ENCODE measurements around the gene TRIM54. TPM values are rescaled to one million over a fixed set of nuclear protein-coding genes. Genes with fewer than 3 reads are reported as not detected.

Gene TRIM54
- total RNA-seq, 2 donors from 2014 or later: 0.86 to 2.2 TPM

DNA sequence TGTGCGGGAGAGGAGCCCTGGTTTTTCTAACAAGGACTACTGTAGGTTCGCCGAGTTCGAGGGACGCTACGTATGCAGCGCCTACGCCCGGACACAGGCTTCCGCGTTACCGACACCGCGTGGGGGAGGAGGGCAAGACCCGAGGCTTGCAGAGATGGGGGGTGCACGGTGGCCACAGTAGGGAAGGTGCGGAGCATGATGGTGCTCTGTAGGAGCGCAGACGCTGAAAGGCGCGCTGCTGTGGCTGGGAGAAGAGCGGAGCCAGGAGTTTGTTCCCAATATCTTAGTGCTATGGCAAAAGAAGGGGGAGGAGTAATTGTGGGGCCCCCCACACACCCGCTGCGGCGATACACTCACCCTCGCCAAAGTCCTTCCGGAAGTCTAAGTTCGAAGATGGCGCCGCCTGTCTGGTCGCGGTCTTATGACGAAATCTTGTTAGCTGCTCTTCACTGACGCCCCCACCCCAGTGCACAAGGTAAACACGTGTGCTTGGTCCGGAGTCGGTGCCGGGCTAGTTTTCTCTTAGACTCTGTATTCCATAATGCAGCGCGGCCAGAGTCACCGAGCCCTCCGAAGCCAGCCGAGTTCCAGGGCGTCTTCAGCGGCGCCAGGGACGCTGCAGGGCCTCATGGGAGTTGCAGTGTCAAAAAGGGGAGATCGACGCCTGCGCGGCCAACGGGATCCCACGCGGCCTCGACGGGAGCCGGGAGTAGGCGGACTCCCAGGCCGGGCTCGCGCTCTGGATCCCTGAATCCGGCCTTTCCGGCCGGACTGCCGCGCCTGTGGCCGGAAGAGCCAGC lies 74.4 kb downstream of the TRIM54 start, which contains the start of gene GTF3C2:
Gene GTF3C2, minus strand, starts transcription at position 383 of the 800 bp plus-strand sequence. CDS start 13,210 bp downstream, outside the sequence.
- H3K4me1 ChIP-seq (ENCODE audit: control insufficient read depth, insufficient read depth, low read length): no peaks in the 10 kb centered on the region
- peak within 1 kb of the TSS; percentile 98 for H3K27ac ChIP-seq (ENCODE audit: low read depth, low read length)
- Mint-ChIP-seq H3K27me3 (ENCODE audit: insufficient read depth) (no peaks in the 10 kb centered on the region), H3K9me3 (peaks cover 16% of the 10 kb centered on the region), H3K36me3 (ENCODE audit: low read depth) (peaks cover 24% of the 10 kb centered on the region), H3K4me3 (peak within 1 kb of the TSS; percentile 94), H3K27ac (peak within 1 kb of the TSS; percentile 100), H3K4me1 (peaks cover 20% of the 10 kb centered on the region)
- H3K27me3 ChIP-seq (ENCODE audit: control insufficient read depth, insufficient read depth, low read length, poor library complexity, severe bottlenecking): no peaks in the 10 kb centered on the region
- H3K9me3 ChIP-seq (ENCODE audit: control insufficient read depth, low read length): peaks cover 18% of the 10 kb centered on the region
- peak within 1 kb of the TSS; percentile 91 for H3K4me3 ChIP-seq (ENCODE audit: low read length)
- 0% methylated on average over 43 to 67 of the region's 67 CpGs for WGBS, 2 experiments (ENCODE audit: insufficient coverage in 1 of 2, insufficient read length in 1 of 2)
- TF ChIP-seq CTCF (conservative IDR thresholded peaks at IDR 0.05): no peak
- DNase-seq: peak; percentile 98
- no peaks in the 10 kb centered on the region for H3K36me3 ChIP-seq (ENCODE audit: control insufficient read depth, insufficient read depth, low read length)
- peak within 1 kb of the TSS; percentile 94 for H3K9ac ChIP-seq (ENCODE audit: extremely low read depth, low read length, poor library complexity, severe bottlenecking)

Other genes with a start within 250 kb of the TRIM54 start
- 10 to 100 TPM; 52.7 to 63.7 TPM for gene TMEM214, start 249.5 kb upstream of the TRIM54 start, total RNA-seq
- gene AGBL5, start 230.8 kb upstream of the TRIM54 start, total RNA-seq: 10 to 100 TPM; 56.9 to 76.1 TPM
- gene OST4, start 210.8 kb upstream of the TRIM54 start, total RNA-seq: 100 to 1,000 TPM; 290 to 311 TPM
- gene EMILIN1, start 203.8 kb upstream of the TRIM54 start, total RNA-seq: 1 to 10 TPM; 1.9 to 2.1 TPM
- 1 to 10 TPM; 3.3 to 3.9 TPM for gene KHK, start 195.7 kb upstream of the TRIM54 start, total RNA-seq
- gene CGREF1, start 163.3 kb upstream of the TRIM54 start, total RNA-seq: under 1 TPM; 0.20 to 0.33 TPM
- gene ABHD1, start 158.6 kb upstream of the TRIM54 start, total RNA-seq: 1 to 10 TPM in 1 of 2 donors, under 1 TPM in 1; 0.29 to 1.0 TPM
- gene PREB, start 147.8 kb upstream of the TRIM54 start, total RNA-seq: 10 to 100 TPM; 50.5 to 53.5 TPM
- gene PRR30, start 143.0 kb upstream of the TRIM54 start, total RNA-seq: not detected
- not detected for gene TCF23, start 133.4 kb upstream of the TRIM54 start, total RNA-seq
- gene ATRAID, start 70.4 kb upstream of the TRIM54 start, total RNA-seq: 100 to 1,000 TPM; 101 to 140 TPM
- gene SLC5A6, start 70.2 kb upstream of the TRIM54 start, total RNA-seq: 100 to 1,000 TPM; 115 to 125 TPM
- gene CAD, start 65.1 kb upstream of the TRIM54 start, total RNA-seq: 100 to 1,000 TPM; 120 to 127 TPM
- 1 to 10 TPM; 1.5 to 2.8 TPM for gene SLC30A3, start 19.4 kb upstream of the TRIM54 start, total RNA-seq
- under 1 TPM in 1 of 2 donors, not detected in 1; 0.49 TPM for gene DNAJC5G, start 7.0 kb upstream of the TRIM54 start, total RNA-seq
- gene UCN, start 26.0 kb downstream of the TRIM54 start, total RNA-seq: under 1 TPM; 0.59 to 0.75 TPM
- 10 to 100 TPM; 46.6 to 59.6 TPM for gene MPV17, start 40.7 kb downstream of the TRIM54 start, total RNA-seq
- 100 to 1,000 TPM; 105 to 120 TPM for gene GTF3C2, start 74.3 kb downstream of the TRIM54 start, total RNA-seq
- 10 to 100 TPM; 56.7 to 58.6 TPM for gene EIF2B4, start 87.9 kb downstream of the TRIM54 start, total RNA-seq
- 10 to 100 TPM; 81.2 to 92.6 TPM for gene SNX17, start 88.2 kb downstream of the TRIM54 start, total RNA-seq
- gene ZNF513, start 98.3 kb downstream of the TRIM54 start, total RNA-seq: 10 to 100 TPM; 30.7 to 32.5 TPM
- 100 to 1,000 TPM; 124 to 125 TPM for gene PPM1G, start 127.2 kb downstream of the TRIM54 start, total RNA-seq
- gene NRBP1, start 146.2 kb downstream of the TRIM54 start, total RNA-seq: 100 to 1,000 TPM; 141 to 153 TPM
- 10 to 100 TPM; 27.0 to 29.7 TPM for gene KRTCAP3, start 160.0 kb downstream of the TRIM54 start, total RNA-seq
- gene IFT172, start 207.3 kb downstream of the TRIM54 start, total RNA-seq: 10 to 100 TPM; 30.1 to 31.3 TPM
- gene FNDC4, start 212.8 kb downstream of the TRIM54 start, total RNA-seq: 10 to 100 TPM; 11.6 to 14.6 TPM
- gene GCKR, start 214.4 kb downstream of the TRIM54 start, total RNA-seq: 1 to 10 TPM; 1.6 to 1.8 TPM